HG02642 (cell line): ENCODE results near the gene GJD3.
"Not testable (repeated sequence)": the region's sequence is repeated elsewhere in the genome, so short reads cannot be mapped to it uniquely, and the experiment has no call there.

ENCODE experiments used
- ATAC-seq: cut with Tn5 transposase; IDR thresholded peaks from one replicate; pipeline ENCODE4 v1.9.1; 2021; ENCODE audit warnings: mild to moderate bottlenecking; ENCODE audit not compliant: unreplicated experiment, poor library complexity

Gene GJD3

GRCh38 chr17:40371261-40371929, 6.9 kb upstream of the GJD3 start:
- ATAC-seq = no peak

- ATAC-seq = no peak
Measured at GRCh38 chr17:40369923-40370322, 5.4 kb upstream of the GJD3 start.

- ATAC-seq = not testable (repeated sequence)
Measured at GRCh38 chr17:40367728-40368127, 3.2 kb upstream of the GJD3 start.

- ATAC-seq = no peak
Measured at GRCh38 chr17:40366861-40367518, 2.5 kb upstream of the GJD3 start.

GRCh38 chr17:40366076-40366860, 1.7 kb upstream of the GJD3 start:
- ATAC-seq = no peak

GRCh38 chr17:40364906-40365305, 369 bp upstream of the GJD3 start:
- no peak for ATAC-seq

- ATAC-seq = peak; percentile 30
Measured at GRCh38 chr17:40363111-40363827, 1.3 kb downstream of the GJD3 start.

- peak; percentile 65 for ATAC-seq
Measured at GRCh38 chr17:40362696-40363110, 1.8 kb downstream of the GJD3 start.

GRCh38 chr17:40361925-40362695, 2.4 kb downstream of the GJD3 start:
- ATAC-seq = peak; percentile 15

GRCh38 chr17:40361063-40361924, 3.2 kb downstream of the GJD3 start:
- ATAC-seq = no peak

- ATAC-seq = no peak
Measured at GRCh38 chr17:40360091-40360490, 4.4 kb downstream of the GJD3 start.

- no peak for ATAC-seq
Measured at GRCh38 chr17:40358323-40359038, 6.1 kb downstream of the GJD3 start.

- ATAC-seq = no peak
Measured at GRCh38 chr17:40356990-40357881, 7.3 kb downstream of the GJD3 start.

GRCh38 chr17:40355804-40356758, 8.5 kb downstream of the GJD3 start:
- no peak for ATAC-seq

GRCh38 chr17:40355123-40355803, 9.3 kb downstream of the GJD3 start:
- peak; percentile 55 for ATAC-seq
